Immature natural killer cell (primary cell): ENCODE measurements around the gene LRP1B. TPM values are rescaled to one million over a fixed set of nuclear protein-coding genes. Genes with fewer than 3 reads are reported as not detected.

Experiments used
- DNase-seq, 3 donors: peaks; one replicate each; pipeline ENCODE4 v3.0.0; 2022; ENCODE audit warnings: mixed read lengths in 1 of 3
- H3K27ac Mint-ChIP-seq, 6 donors: one replicate each; pipeline ENCODE4 v1.8.0; 2020; ENCODE audit warnings: mixed read lengths in 6 of 6, mild to moderate bottlenecking in 5 of 6, inconsistent platforms in 4 of 6, moderate library complexity in 3 of 6
- H3K27me3 Mint-ChIP-seq, 3 donors: one replicate each; pipeline ENCODE4 v1.8.0; 2020 to 2021; ENCODE audit warnings: low read depth in 3 of 3, mild to moderate bottlenecking in 3 of 3, mixed read lengths in 3 of 3, moderate library complexity in 3 of 3, inconsistent platforms in 1 of 3
- H3K36me3 Mint-ChIP-seq, 3 donors: one replicate each; pipeline ENCODE4 v1.8.0; 2020; ENCODE audit warnings: mixed read lengths in 3 of 3, inconsistent platforms in 2 of 3, mild to moderate bottlenecking in 2 of 3
- H3K4me1 Mint-ChIP-seq, 2 donors: one replicate each; pipeline ENCODE4 v1.8.0; 2020; ENCODE audit warnings: inconsistent platforms in 2 of 2, mild to moderate bottlenecking in 2 of 2, mixed read lengths in 2 of 2, moderate library complexity in 1 of 2
- H3K4me3 Mint-ChIP-seq, 5 donors: one replicate each; pipeline ENCODE4 v1.8.0; 2020; ENCODE audit warnings: mild to moderate bottlenecking in 5 of 5, mixed read lengths in 5 of 5, inconsistent platforms in 3 of 5, moderate library complexity in 3 of 5
- H3K9me3 Mint-ChIP-seq, 6 donors: one replicate each; pipeline ENCODE4 v1.8.0; 2020; ENCODE audit warnings: mild to moderate bottlenecking in 6 of 6, mixed read lengths in 6 of 6, inconsistent platforms in 4 of 6, moderate library complexity in 3 of 6
- polyA plus RNA-seq, 3 donors: library from polyadenylated mRNA; unstranded; fragments of 300-500 nt; fragmentation: Illumina TruSeq; gene quantifications; one replicate each; pipeline ENCODE4 v1.2.3, GENCODE V29; 2021

The LRP1B gene
- polyA plus RNA-seq, 3 donors from 2014 or later = not detected

DNA sequence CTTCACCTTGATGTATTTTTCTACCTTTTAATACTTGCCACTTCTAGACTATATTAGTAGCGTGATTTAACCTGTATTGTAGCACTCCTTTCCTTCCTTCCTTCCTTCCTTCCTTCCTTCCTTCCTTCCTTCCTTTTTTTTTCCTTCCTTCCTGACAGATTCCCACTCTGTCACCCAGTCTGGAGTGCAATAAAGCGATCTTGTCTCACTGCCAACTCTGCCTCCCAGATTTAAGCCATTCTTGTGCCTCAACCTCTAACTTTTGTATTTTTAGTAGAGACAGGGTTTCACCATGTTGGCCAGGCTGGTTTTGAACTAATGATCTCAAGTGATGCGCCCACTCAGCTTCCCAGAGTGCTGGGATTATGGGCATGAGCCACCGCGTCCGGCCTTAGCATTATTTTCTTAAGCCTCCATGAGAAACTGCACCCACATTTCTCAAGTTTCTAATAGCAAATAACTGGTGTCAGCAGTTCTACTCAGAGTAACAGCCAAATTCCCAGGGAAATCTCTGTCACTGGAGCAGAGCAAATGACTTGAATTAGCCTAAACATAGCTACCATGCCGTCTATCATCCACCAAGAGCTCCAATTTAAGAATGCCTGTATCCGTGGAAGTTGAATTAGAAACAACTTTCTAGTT, 529.2 kb downstream of the LRP1B start:
- no peaks in the 10 kb centered on the region for H3K27me3 Mint-ChIP-seq
- H3K4me1 Mint-ChIP-seq = no peaks in the 10 kb centered on the region

DNA sequence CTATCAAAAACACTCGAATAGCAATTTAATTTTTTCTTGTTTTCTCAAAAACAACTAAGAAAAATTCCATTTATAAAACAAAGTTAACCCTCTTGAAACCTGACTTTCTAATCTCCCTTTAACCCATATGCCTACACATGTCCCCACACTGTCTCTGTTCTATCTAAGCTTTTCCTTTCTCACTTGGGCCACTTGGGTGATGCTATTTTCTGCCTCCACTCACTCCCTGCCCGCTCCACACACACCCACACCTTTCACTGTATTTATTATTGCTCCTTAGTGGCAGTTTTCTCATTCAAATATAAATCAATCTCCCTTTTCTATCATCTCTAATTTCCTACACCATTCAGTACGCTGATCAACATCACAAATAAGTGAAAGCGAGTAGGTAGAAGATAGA, 531.1 kb downstream of the LRP1B start:
- Mint-ChIP-seq H3K27me3 (no peaks in the 10 kb centered on the region), H3K4me3 (no peak overlapping the region), H3K9me3 (peaks cover 0 to 32% (median 11%) of the 10 kb centered on the region in 6 donors), H3K36me3 (no peaks in the 10 kb centered on the region), H3K4me1 (no peaks in the 10 kb centered on the region), H3K27ac (no peak overlapping the region)
- no peak for DNase-seq

More for the DNA sequence above, 529.2 kb downstream of the LRP1B start:
- peaks cover 0 to 38% (median 10%) of the 10 kb centered on the region in 6 donors for H3K9me3 Mint-ChIP-seq
- no peak overlapping the region for H3K27ac Mint-ChIP-seq
- H3K4me3 Mint-ChIP-seq = no peak overlapping the region
- H3K36me3 Mint-ChIP-seq = no peaks in the 10 kb centered on the region
- no peak for DNase-seq

DNA sequence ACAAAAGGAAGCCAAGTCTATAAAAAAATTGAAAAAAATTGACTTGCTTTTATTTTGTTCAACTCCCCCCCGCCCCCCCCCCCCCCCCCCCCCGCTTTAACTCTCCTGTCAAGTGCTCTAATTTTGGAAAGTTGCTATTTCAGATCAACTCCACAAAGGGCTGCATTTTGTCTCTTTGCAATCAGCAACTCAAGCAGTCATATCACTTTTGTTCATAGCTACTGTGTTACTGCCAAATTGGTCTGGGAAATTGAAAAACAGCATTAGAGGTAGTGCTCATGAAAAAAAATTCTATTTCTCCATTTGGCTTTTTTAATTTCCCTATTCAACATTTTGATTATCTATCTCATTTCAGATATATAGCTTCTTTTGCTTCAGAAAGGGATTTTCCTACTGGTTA, 531.8 kb downstream of the LRP1B start:
- Mint-ChIP-seq H3K27ac (no peak overlapping the region), H3K4me3 (no peak overlapping the region), H3K4me1 (no peaks in the 10 kb centered on the region), H3K36me3 (no peaks in the 10 kb centered on the region), H3K27me3 (no peaks in the 10 kb centered on the region), H3K9me3 (peaks cover 0 to 32% (median 10%) of the 10 kb centered on the region in 6 donors)
- no peak for DNase-seq

DNA sequence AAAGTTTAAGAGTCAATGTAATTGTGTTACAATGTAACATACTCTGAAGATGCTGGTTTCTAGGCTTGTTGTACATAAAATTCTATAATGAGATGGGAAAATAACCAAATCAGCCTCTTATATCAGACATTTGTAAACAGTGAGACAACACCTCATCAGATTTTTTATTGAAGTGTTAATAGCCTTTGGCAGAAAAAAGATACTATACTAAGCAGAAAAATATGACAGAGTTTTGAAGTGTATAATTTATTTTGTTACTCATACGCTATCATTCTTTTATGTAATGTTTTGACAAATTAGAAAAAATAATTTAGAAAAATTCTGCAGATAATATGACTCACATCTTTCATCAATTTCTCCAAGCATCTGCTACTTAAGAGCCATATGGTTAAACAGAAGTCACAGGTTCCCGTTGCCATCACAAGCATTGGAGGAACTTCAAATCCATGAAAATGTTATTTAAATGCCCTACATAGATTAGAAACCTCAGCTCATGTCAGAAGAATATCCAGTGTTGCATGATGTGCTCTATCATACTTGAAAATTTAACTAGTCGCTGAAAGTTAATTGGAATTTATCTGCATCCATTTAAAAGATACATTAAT, 535.4 kb downstream of the LRP1B start:
- peaks cover 0 to 3% (median 0%) of the 10 kb centered on the region in 3 donors for H3K27me3 Mint-ChIP-seq
- no peak overlapping the region for H3K4me3 Mint-ChIP-seq
- no peak for DNase-seq
- H3K27ac Mint-ChIP-seq = no peak overlapping the region
- no peaks in the 10 kb centered on the region for H3K4me1 Mint-ChIP-seq
- H3K9me3 Mint-ChIP-seq = peaks cover 2 to 34% (median 15%) of the 10 kb centered on the region in 6 donors
- no peaks in the 10 kb centered on the region for H3K36me3 Mint-ChIP-seq

DNA sequence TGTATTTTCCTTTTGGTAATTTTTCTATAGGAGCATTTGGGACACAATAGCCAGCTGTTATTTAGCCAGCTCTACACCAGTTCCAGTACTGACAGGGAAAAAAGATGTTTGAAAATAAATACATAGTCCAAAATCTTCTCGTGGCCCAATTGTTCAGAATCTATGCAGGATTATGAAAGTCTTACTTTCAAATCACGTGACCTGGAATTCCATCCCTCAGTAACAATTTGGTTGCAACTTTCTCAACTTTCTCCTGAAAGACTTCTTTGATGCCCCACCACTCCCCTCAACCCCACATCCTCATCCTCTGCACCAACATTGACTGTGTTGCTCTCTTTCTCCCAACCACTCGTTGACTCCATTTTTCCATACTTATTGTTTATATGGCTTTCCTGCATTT, 539.0 kb downstream of the LRP1B start:
- peaks cover 2 to 26% (median 9%) of the 10 kb centered on the region in 6 donors for H3K9me3 Mint-ChIP-seq
- H3K4me1 Mint-ChIP-seq = no peaks in the 10 kb centered on the region
- no peak for DNase-seq
- H3K4me3 Mint-ChIP-seq = no peak overlapping the region
- H3K36me3 Mint-ChIP-seq = no peaks in the 10 kb centered on the region
- H3K27me3 Mint-ChIP-seq = peaks cover 0 to 3% (median 0%) of the 10 kb centered on the region in 3 donors
- H3K27ac Mint-ChIP-seq = no peak overlapping the region

DNA sequence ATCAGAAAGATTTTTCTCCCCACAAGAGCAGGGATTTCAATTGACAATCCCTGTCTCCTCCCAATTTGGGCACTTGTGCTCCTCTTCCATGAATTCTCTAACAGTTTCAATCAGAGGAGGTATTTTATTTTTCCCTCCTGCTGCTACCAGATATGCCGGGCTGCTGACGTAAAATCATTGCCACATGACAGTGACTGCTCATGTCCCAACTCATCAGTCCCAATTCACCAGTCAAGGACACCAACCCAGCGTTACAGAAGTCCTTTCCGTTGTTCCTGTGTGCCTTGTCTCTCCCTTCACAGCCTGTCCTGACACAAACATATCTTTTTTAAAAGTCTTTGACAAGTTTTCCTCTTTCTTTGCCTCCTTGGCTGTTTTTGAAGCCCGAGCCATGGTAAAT, 540.2 kb downstream of the LRP1B start:
- H3K27me3 Mint-ChIP-seq = peaks cover 0 to 3% (median 0%) of the 10 kb centered on the region in 3 donors
- H3K9me3 Mint-ChIP-seq = peaks cover 2 to 26% (median 9%) of the 10 kb centered on the region in 6 donors
- no peaks in the 10 kb centered on the region for H3K4me1 Mint-ChIP-seq
- no peak overlapping the region for H3K4me3 Mint-ChIP-seq
- H3K27ac Mint-ChIP-seq = no peak overlapping the region
- no peak for DNase-seq
- no peaks in the 10 kb centered on the region for H3K36me3 Mint-ChIP-seq

DNA sequence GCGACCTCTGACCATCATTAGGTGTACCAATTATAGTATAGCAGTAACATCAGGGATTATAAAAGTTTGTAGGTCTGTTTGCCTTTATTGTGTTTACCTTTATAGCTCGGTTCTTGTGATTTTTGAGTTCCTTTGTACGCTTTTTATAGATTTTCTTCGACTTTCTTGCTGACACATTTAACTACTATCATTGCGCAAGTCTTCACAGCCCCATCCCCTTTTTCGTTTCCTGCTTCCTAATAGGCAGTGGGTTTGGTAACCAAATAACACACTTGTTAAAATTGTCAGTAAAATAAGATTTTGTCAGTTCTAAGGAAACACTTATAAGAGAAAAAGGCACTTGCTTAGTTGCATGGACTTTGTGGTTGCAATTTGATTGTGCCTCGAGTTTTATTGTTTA, 541.5 kb downstream of the LRP1B start:
- Mint-ChIP-seq H3K27ac (no peak overlapping the region), H3K36me3 (no peaks in the 10 kb centered on the region), H3K4me3 (no peak overlapping the region), H3K27me3 (peaks cover 0 to 3% (median 0%) of the 10 kb centered on the region in 3 donors), H3K9me3 (peaks cover 2 to 30% (median 9%) of the 10 kb centered on the region in 6 donors), H3K4me1 (no peaks in the 10 kb centered on the region)
- DNase-seq = no peak

DNA sequence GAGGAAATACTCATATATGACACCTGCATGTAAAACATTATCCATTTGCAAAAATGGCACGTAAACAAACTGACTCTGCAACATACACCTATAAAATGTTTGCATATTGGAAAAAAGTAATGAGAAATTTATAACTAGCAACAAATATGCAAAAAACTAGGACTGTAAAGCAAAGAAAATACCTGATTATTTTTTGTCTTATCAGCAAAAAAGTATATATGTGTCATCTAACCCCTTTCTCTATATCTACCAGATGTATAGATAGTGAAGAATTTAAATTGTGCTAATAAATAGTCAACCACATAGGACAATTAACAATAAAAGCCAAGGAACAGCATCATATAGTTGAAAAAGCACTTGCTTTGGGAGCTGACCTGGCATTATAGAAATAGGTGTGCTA, 543.8 kb downstream of the LRP1B start:
- Mint-ChIP-seq H3K4me1 (no peaks in the 10 kb centered on the region), H3K4me3 (no peak overlapping the region), H3K36me3 (no peaks in the 10 kb centered on the region), H3K27me3 (peaks cover 0 to 2% (median 0%) of the 10 kb centered on the region in 3 donors), H3K27ac (no peak overlapping the region), H3K9me3 (peaks cover 0 to 28% (median 7%) of the 10 kb centered on the region in 6 donors)
- DNase-seq = no peak

DNA sequence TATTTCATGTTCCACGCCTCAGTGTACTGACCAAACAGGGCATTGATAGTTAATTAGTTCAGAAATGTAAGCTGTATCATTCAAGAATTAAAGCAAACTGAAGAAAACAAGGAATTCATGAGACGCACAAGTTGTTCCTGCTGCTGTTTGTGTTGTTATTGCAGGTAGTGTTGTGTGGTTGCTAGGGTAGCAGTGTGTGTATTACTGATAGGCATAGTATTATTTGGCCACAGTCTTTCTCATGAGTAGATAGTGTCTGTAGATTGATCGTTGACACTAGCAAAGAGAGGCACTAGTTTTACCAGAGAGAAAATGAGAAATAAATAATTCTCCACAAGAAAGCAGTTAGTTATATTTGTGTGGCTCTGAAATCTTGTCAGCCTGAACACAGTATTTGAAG, 548.6 kb downstream of the LRP1B start:
- no peaks in the 10 kb centered on the region for H3K4me1 Mint-ChIP-seq
- no peak overlapping the region for H3K27ac Mint-ChIP-seq
- peaks cover 4 to 29% (median 10%) of the 10 kb centered on the region in 6 donors for H3K9me3 Mint-ChIP-seq
- no peaks in the 10 kb centered on the region for H3K27me3 Mint-ChIP-seq
- H3K36me3 Mint-ChIP-seq = no peaks in the 10 kb centered on the region
- no peak for DNase-seq
- H3K4me3 Mint-ChIP-seq = no peak overlapping the region

DNA sequence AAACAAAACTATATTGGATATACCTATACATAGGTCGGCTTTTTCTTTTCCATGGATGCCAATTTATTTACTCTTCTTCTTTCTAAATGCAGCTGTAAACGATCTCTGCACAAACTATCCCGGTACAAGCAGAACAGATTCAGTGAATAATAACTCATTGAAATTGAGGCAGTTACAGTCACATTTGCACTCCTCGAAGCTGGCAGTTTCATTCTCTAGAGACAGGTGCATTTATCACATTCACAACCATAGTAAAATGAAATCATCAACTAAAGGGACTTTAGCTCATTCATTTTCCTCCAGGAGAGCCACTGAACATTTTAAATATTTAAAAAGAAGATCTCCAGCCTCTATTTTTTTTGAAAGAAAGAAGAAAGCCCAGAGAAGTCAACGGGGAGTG, 551.7 kb downstream of the LRP1B start:
- H3K4me1 Mint-ChIP-seq = no peaks in the 10 kb centered on the region
- no peaks in the 10 kb centered on the region for H3K27me3 Mint-ChIP-seq
- DNase-seq = no peak
- H3K36me3 Mint-ChIP-seq = no peaks in the 10 kb centered on the region
- H3K9me3 Mint-ChIP-seq = peaks cover 10 to 41% (median 11%) of the 10 kb centered on the region in 6 donors
- H3K4me3 Mint-ChIP-seq = no peak overlapping the region
- no peak overlapping the region for H3K27ac Mint-ChIP-seq

DNA sequence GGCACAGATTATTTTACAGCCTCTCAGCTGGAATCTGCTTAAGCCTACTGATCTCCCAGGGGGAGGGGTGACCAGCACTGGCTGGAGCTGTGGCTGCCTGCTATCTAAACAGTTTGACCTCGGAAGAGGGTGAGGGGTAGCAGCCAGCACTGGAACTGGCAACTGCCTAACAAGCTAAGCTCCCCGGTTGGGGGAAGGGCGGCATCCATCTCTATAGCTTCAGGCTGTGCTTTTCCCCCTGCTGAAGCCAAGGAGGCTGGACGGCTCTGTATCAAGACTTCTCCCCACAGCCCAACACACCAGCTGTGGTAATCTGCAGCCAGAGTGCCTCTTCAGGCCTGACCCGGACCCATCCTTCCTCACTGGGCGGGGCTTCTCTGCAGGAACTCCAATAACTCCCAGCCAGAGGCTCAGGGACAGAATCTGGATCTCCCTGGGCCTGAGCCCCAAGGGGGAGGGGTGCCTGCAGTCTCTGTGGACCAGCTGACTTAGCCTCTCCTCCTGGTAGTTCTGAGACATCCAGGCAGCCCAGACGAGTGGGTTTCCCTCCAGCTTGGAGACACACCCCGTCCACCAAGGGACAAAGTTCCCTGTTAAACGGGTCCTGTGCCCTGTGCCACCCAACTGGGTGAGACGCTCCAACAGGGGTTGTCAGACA, 560.2 kb downstream of the LRP1B start:
- peaks cover 0 to 4% (median 0%) of the 10 kb centered on the region in 3 donors for H3K27me3 Mint-ChIP-seq
- peaks cover 0 to 4% (median 4%) of the 10 kb centered on the region in 3 donors for H3K36me3 Mint-ChIP-seq

DNA sequence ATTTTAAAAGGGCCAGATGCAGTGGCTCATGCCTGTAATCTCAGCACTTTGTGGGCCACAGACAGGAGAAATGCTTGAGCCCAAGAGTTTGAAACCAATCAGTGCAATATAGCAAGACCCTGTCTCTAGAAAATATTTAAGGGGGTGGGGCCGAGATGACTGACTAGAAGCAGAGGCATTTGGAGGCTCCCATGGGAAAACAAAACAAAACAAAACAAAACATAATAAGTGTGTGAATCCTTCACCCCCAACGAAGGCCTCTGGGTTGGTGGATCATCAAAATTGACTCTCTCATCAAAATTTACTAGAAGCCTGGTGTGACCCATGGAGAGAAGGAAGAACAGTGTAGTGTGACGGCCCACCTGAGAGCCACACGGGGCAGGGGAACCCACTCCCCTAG, 560.9 kb downstream of the LRP1B start:
- DNase-seq = no peak
- H3K36me3 Mint-ChIP-seq = peaks cover 0 to 4% (median 4%) of the 10 kb centered on the region in 3 donors
- H3K4me3 Mint-ChIP-seq = no peak overlapping the region
- H3K4me1 Mint-ChIP-seq = no peaks in the 10 kb centered on the region
- peaks cover 0 to 4% (median 0%) of the 10 kb centered on the region in 3 donors for H3K27me3 Mint-ChIP-seq
- no peak overlapping the region for H3K27ac Mint-ChIP-seq
- H3K9me3 Mint-ChIP-seq = peaks cover 9 to 63% (median 35%) of the 10 kb centered on the region in 6 donors

More for the DNA sequence above, 560.2 kb downstream of the LRP1B start:
- Mint-ChIP-seq H3K4me3 (no peak overlapping the region), H3K4me1 (no peaks in the 10 kb centered on the region), H3K9me3 (peaks cover 13 to 69% (median 35%) of the 10 kb centered on the region in 6 donors), H3K27ac (no peak overlapping the region)
- no peak for DNase-seq

DNA sequence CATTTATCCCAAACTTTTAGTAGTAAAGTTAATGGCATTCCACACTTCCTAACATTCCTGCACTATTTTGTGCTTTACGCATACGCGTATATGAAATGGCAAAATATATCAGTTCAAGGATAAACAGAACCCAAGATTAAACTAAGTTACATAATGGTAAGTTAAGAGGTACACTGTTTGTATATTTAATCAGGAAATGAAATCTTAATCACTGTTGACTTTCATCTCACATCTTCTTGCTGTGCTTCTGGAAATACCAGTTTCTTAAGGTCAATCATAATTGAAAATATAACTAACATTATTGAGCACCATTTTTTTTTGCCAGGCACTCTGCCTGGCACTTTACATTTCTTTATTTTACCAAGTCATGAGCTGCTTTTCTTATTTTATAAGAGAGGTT, 565.2 kb downstream of the LRP1B start:
- peaks cover 5 to 23% (median 10%) of the 10 kb centered on the region in 6 donors for H3K9me3 Mint-ChIP-seq
- H3K36me3 Mint-ChIP-seq = no peaks in the 10 kb centered on the region
- no peak overlapping the region for H3K4me3 Mint-ChIP-seq
- no peak for DNase-seq
- no peaks in the 10 kb centered on the region for H3K4me1 Mint-ChIP-seq
- H3K27me3 Mint-ChIP-seq = peaks cover 0 to 4% (median 0%) of the 10 kb centered on the region in 3 donors
- no peak overlapping the region for H3K27ac Mint-ChIP-seq

DNA sequence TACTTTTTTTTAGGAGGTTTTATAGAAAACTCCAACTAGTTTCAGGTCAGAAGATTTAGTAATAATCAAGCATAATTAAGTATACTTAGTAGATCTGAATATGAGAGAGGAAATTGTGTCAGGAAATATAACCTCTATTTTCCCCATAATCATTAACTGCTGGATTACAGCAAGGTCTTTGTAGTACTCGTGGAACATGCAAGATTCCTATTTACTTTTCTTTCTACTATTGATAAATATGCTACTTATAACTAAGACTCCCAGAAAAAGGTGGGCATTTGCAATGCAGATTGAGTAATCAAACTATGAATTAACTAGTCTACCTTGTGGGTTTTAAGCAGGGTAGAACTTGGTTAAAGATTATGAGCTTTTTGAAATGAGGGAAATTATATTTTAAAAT, 570.1 kb downstream of the LRP1B start:
- no peak overlapping the region for H3K27ac Mint-ChIP-seq
- no peaks in the 10 kb centered on the region for H3K36me3 Mint-ChIP-seq
- peaks cover 0 to 16% (median under 1%) of the 10 kb centered on the region in 6 donors for H3K9me3 Mint-ChIP-seq
- H3K4me1 Mint-ChIP-seq = peaks cover 4 to 5% of the 10 kb centered on the region in 2 donors
- peaks cover 0 to 1% (median 0%) of the 10 kb centered on the region in 3 donors for H3K27me3 Mint-ChIP-seq
- H3K4me3 Mint-ChIP-seq = no peak overlapping the region
- DNase-seq = no peak
